Right lobe of liver (tissue), 6 donors: ENCODE results near the gene WWP2. TPM values are rescaled to one million over a fixed set of nuclear protein-coding genes. Genes with fewer than 3 reads are reported as not detected.

Source experiments
- ATAC-seq, 4 donors: fragments of 200-7000 bp; cut with Tn5 transposase; one replicate each; pipeline ENCODE4 v1.9.1; 2020; ENCODE audit warnings: mild to moderate bottlenecking in 4 of 4, moderate library complexity in 4 of 4
- DNase-seq, 3 donors: peaks; one replicate each; pipeline ENCODE4 v3.0.0-alpha.2; 2020
- H3K27ac ChIP-seq, 3 donors: fragments of 200-600 bp; one replicate each; pipeline ENCODE4 v1.8.0; 2022
- H3K27me3 ChIP-seq, 2 donors: fragments of 200-600 bp; one replicate each; pipeline ENCODE4 v1.8.0; 2022
- H3K36me3 ChIP-seq, 4 donors: fragments of 200-600 bp; sonication (generic) in 1 of 4; one replicate each; pipeline versions ENCODE4 v1.5.1 to v1.8.0; 2017 to 2022; ENCODE audit warnings: control low read depth in 1 of 4
- H3K4me1 ChIP-seq, 4 donors: fragments of 200-600 bp; sonication (generic) in 1 of 4; one replicate each; pipeline versions ENCODE4 v1.5.1 to v1.8.0; 2017 to 2022; ENCODE audit warnings: control low read depth in 1 of 4
- H3K4me3 ChIP-seq, 3 donors: fragments of 200-600 bp; one replicate each; pipeline ENCODE4 v1.8.0; 2022
- H3K9me3 ChIP-seq, 4 donors: fragments of 200-600 bp; sonication (generic) in 1 of 4; one replicate each; pipeline versions ENCODE4 v1.5.1 to v1.8.0; 2017 to 2022; ENCODE audit warnings: control low read depth in 1 of 4
- POLR2A ChIP-seq: fragments of 450-650 bp; IDR thresholded peaks from one replicate; pipeline ENCODE4 v1.6.1; 2017; ENCODE audit warnings: antibody characterized with exemption, mild to moderate bottlenecking
- WGBS: methylation state at CpG from one replicate; pipeline ENCODE4 v1.1.6; 2018; ENCODE audit warnings: low coverage, low lambda C conversion rate; ENCODE audit not compliant: insufficient coverage; ENCODE audit errors: missing lambda C conversion rate; 5-methylcytosine and 5-hydroxymethylcytosine counted together
- intact Hi-C, 2 donors: fragments of 100-400 bp; cut with DNase I; formaldehyde crosslinking; loops; one replicate each; pipeline versions ENCODE4 v1.11.2 to v1.14.1; 2022
- total RNA-seq, 6 experiments: library from RNA; depleted of rRNA in 2 of 6; stranded (reverse); fragments of >200 nt in 2 of 6; fragmentation: NEBNext Ultra II Directional in 3 of 6; extraction: Animal tissue kit (Norgen Biotek cat#: 25700) in 3 of 6; gene quantifications; one replicate each; pipeline versions ENCODE4 v1.1.0 to v1.2.4, GENCODE V29; 2016 to 2023
- TF ChIP-seq, protein P1 (sequence below), 4 donors: fragments of 200-600 bp in 3 of 4; fragments of 450-650 bp in 1 of 4; IDR thresholded peaks; one replicate each; pipeline versions ENCODE4 v1.5.1 to v1.8.0; 2016 to 2022; ENCODE audit warnings: antibody characterized with exemption in 4 of 4, mild to moderate bottlenecking in 2 of 4
- donor health status: DM: no; HTN: yes; CAD: no.
- donor health status: DM: no; HTN: no; CAD: no.
- donor health status: DM: no; HTN: no; CAD: no.
- donor health status: DM: no; HTN: yes; CAD: no.
- donor health status: DM: no; HTN: yes; CAD: no.

WWP2 gene
- total RNA-seq, 6 experiments from 2014 or later = 18.1 to 24.6 (median 22.4) TPM

DNA sequence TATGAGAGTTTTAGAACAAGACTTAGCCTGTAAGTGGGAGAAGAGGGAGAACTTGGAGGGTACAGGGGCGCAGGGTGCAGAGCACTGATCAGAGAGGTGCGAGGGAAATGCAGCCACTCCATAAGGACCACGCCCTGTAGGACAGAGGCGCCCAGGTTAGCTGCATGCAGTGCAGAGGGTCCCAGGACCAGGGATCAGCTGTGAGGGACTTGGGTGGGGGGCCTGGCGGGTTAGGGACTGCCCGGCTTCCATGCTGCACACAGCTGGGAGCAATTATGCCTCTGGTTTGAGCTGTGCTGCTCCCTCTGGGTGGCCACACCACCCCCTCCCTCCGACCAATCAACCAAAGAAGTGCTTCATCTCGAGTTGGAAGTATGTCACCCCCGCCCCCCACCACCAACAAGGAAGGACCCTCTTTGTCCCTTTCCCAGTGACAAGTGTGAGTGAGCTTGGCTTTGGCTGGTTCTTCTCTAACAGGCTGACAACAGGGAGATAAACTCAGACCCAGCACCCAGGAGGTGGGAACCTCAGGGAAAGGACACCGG, 166.8 kb downstream of the WWP2 start:
- DNase-seq (no peak), ATAC-seq (no peak)
- intact Hi-C loops = loop anchor here in 1 of 2 donors (5.0 to 10.0 kb wide), 2 partner anchors 74 to 132 kb away; no protein-coding TSS in a partner anchor
- TF ChIP-seq POLR2A = no peak
- TF ChIP-seq, protein P1, sequence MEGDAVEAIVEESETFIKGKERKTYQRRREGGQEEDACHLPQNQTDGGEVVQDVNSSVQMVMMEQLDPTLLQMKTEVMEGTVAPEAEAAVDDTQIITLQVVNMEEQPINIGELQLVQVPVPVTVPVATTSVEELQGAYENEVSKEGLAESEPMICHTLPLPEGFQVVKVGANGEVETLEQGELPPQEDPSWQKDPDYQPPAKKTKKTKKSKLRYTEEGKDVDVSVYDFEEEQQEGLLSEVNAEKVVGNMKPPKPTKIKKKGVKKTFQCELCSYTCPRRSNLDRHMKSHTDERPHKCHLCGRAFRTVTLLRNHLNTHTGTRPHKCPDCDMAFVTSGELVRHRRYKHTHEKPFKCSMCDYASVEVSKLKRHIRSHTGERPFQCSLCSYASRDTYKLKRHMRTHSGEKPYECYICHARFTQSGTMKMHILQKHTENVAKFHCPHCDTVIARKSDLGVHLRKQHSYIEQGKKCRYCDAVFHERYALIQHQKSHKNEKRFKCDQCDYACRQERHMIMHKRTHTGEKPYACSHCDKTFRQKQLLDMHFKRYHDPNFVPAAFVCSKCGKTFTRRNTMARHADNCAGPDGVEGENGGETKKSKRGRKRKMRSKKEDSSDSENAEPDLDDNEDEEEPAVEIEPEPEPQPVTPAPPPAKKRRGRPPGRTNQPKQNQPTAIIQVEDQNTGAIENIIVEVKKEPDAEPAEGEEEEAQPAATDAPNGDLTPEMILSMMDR (IDR thresholded peaks at IDR 0.05) = no peak
- Histone ChIP-seq H3K4me3 (no peak overlapping the region), H3K27me3 (no peaks in the 10 kb centered on the region), H3K4me1 (no peaks in the 10 kb centered on the region), H3K9me3 (no peaks in the 10 kb centered on the region), H3K27ac (no peak overlapping the region), H3K36me3 (peaks cover 0 to 37% (median under 1%) of the 10 kb centered on the region in 4 donors)
- WGBS = 97% methylated on average over 5 of the region's 10 CpGs

DNA sequence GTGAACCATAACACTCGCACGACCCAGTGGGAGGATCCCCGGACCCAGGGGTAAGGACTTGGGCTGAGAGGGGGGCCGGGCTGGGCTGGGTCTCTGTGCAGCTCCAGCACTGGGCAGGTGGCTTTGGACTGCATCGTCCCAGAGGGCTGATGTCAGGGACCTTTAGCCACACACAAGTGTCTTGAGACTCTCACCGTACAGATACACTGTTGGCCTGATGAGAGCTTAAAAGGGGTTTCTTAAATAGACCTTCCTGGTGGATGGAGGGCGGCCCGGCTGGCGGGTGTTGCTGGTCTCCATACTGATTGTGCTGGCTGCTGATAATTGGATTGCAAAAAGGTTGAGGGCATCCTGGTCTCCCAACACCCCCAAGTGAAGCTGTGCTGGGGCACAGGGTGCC, 167.3 kb downstream of the WWP2 start:
- H3K9me3 ChIP-seq = no peaks in the 10 kb centered on the region
- TF ChIP-seq, protein P1 (IDR thresholded peaks at IDR 0.05) = no peak
- TF ChIP-seq POLR2A = no peak
- DNase-seq (no peak), ATAC-seq (no peak)
- H3K4me1 ChIP-seq = no peaks in the 10 kb centered on the region
- H3K4me3 ChIP-seq = no peak overlapping the region
- no peaks in the 10 kb centered on the region for H3K27me3 ChIP-seq
- H3K27ac ChIP-seq = no peak overlapping the region
- no CpG with 5 or more reads among the region's 9 CpGs for WGBS
- intact Hi-C loops = loop anchor here in 1 of 2 donors (5.0 to 10.0 kb wide), 2 partner anchors 75 to 132 kb away; no protein-coding TSS in a partner anchor
- H3K36me3 ChIP-seq = peaks cover 0 to 41% (median 2%) of the 10 kb centered on the region in 4 donors

DNA sequence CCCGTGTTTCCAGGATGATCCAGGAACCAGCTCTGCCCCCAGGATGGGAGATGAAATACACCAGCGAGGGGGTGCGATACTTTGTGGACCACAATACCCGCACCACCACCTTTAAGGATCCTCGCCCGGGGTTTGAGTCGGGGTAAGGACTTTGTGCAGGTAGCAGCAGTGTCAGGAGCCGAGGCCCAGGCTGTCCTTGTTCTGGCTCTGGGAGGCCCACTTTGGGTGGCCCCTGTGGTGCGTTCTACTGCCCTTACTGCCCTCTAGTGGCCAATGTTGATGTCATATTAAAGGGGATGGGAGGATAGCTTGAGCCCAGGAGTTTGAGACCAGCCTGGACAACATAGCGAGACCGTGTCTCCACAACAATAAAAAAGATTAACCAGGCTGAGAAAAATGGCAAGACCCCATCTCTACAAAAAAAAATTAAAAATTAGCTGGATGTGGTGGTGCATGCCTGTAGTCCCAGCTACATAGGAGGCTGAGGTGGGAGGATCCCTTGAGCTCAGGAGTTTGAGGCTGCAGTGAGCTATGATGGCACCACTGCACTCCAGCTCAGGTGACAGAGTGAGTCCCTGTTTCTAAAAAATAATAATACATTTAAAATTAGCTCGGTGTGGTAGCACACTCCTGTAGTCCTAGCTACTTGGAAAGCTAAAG, 168.1 kb downstream of the WWP2 start:
- intact Hi-C loops = loop anchor here in 1 of 2 donors (5.0 kb wide), 1 partner anchor 133 kb away; no protein-coding TSS in a partner anchor

DNA sequence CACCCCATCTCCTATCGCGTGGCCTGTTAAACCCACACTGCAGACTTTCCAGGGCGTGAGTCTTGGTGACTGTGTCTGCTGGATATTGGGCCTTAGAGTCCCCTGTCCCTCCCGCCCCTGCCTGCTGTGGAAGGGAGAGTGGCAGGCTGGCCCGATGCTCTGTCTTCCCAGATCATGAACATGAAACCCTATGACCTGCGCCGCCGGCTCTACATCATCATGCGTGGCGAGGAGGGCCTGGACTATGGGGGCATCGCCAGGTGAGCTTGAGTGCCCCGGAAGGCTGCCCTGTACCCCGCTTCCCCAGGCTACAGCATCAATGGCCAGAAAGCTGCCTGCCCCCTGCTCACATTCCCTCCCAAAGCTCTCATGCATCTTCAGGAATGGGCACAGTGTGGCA, 169.5 kb downstream of the WWP2 start:
- ATAC-seq = no peak
- H3K4me1 ChIP-seq = no peaks in the 10 kb centered on the region
- no peak overlapping the region for H3K4me3 ChIP-seq
- WGBS = 97% methylated on average over 5 of the region's 13 CpGs
- H3K9me3 ChIP-seq = no peaks in the 10 kb centered on the region
- no peak for TF ChIP-seq POLR2A
- TF ChIP-seq, protein P1 (IDR thresholded peaks at IDR 0.05) = no peak
- H3K27ac ChIP-seq = no peak overlapping the region
- no peaks in the 10 kb centered on the region for H3K27me3 ChIP-seq
- intact Hi-C loops = loop anchor here in 1 of 2 donors (5.0 kb wide), 1 partner anchor 134 kb away; no protein-coding TSS in a partner anchor
- peaks cover 0 to 49% (median 4%) of the 10 kb centered on the region in 4 donors for H3K36me3 ChIP-seq
- DNase-seq = no peak

More for the DNA sequence above, 168.1 kb downstream of the WWP2 start:
- no peak overlapping the region for H3K27ac ChIP-seq
- peaks cover 0 to 47% (median 2%) of the 10 kb centered on the region in 4 donors for H3K36me3 ChIP-seq
- no peaks in the 10 kb centered on the region for H3K9me3 ChIP-seq
- no peaks in the 10 kb centered on the region for H3K4me1 ChIP-seq
- ATAC-seq (peak; percentile 79 to 91 (median 88)), DNase-seq (no peak)
- H3K27me3 ChIP-seq = no peaks in the 10 kb centered on the region
- H3K4me3 ChIP-seq = no peak overlapping the region
- no peak for TF ChIP-seq POLR2A
- TF ChIP-seq, protein P1 (IDR thresholded peaks at IDR 0.05) = peak; percentile 64 to 79 (median 70)
- 40% methylated on average over 8 of the region's 12 CpGs for WGBS
